ENCODE results near the gene MRPL34.

MRPL34 gene

GRCh38 chr19:17311455-17312188 lies 6.0 kb downstream of the MRPL34 start:
- no peak for DNase-seq

GRCh38 chr19:17312189-17313113 lies 6.8 kb downstream of the MRPL34 start:
- no peak for DNase-seq

- no peak for DNase-seq
Observed at GRCh38 chr19:17314007-17314593, 8.4 kb downstream of the MRPL34 start.

- no peak for DNase-seq
Observed at GRCh38 chr19:17318966-17319365, 13.3 kb downstream of the MRPL34 start.

GRCh38 chr19:17319473-17320238 lies 14.0 kb downstream of the MRPL34 start:
- DNase-seq = no peak

- DNase-seq = no peak
Observed at GRCh38 chr19:17320435-17320834, 14.8 kb downstream of the MRPL34 start.

GRCh38 chr19:17321655-17322489 lies 16.2 kb downstream of the MRPL34 start:
- no peak for DNase-seq

GRCh38 chr19:17322854-17323253 lies 17.2 kb downstream of the MRPL34 start:
- no peak for DNase-seq

GRCh38 chr19:17323300-17323963 lies 17.8 kb downstream of the MRPL34 start:
- no peak for DNase-seq

GRCh38 chr19:17323964-17324332 lies 18.3 kb downstream of the MRPL34 start:
- DNase-seq = no peak

GRCh38 chr19:17324357-17325114 lies 18.9 kb downstream of the MRPL34 start:
- DNase-seq = no peak

- no peak for DNase-seq
Observed at GRCh38 chr19:17325133-17325532, 19.5 kb downstream of the MRPL34 start.

- no peak for DNase-seq
Observed at GRCh38 chr19:17325881-17326594, 20.4 kb downstream of the MRPL34 start.

GRCh38 chr19:17326595-17326966 lies 20.9 kb downstream of the MRPL34 start:
- no peak for DNase-seq

- no peak for DNase-seq
Observed at GRCh38 chr19:17327068-17327653, 21.5 kb downstream of the MRPL34 start.

GRCh38 chr19:17327654-17328516 lies 22.2 kb downstream of the MRPL34 start:
- DNase-seq = no peak

GRCh38 chr19:17328517-17329365 lies 23.1 kb downstream of the MRPL34 start:
- no peak for DNase-seq
